Renal pelvis (tissue), 4 donors: Measurements from ENCODE around the gene PRIMA1. TPM values are rescaled to one million over a fixed set of nuclear protein-coding genes. Genes with fewer than 3 reads are reported as not detected.

Source experiments
- DNase-seq: peaks from one replicate; pipeline ENCODE4 v3.0.0-alpha.2; 2013
- polyA plus RNA-seq, 3 donors: library from polyadenylated mRNA; unstranded; fragments of 120-200 nt; gene quantifications; one replicate each; pipeline ENCODE4 v1.2.1, GENCODE V29; 2013; ENCODE audit not compliant: insufficient read length in 3 of 3

Gene PRIMA1
- polyA plus RNA-seq, 3 donors, result 1.4 to 1.6 (median 1.5) TPM

- DNase-seq, result no peak
Observed at GRCh38 chr14:93797536-93797935, 9.3 kb upstream of the PRIMA1 start.

- DNase-seq, result no peak
Observed at GRCh38 chr14:93797071-93797470, 8.8 kb upstream of the PRIMA1 start.

- no peak for DNase-seq
Observed at GRCh38 chr14:93794756-93795155, 6.5 kb upstream of the PRIMA1 start.

GRCh38 chr14:93793555-93794324 lies 5.5 kb upstream of the PRIMA1 start:
- no peak for DNase-seq

GRCh38 chr14:93792391-93792790 lies 4.1 kb upstream of the PRIMA1 start:
- no peak for DNase-seq

- no peak for DNase-seq
Observed at GRCh38 chr14:93790966-93791365, 2.7 kb upstream of the PRIMA1 start.

GRCh38 chr14:93789228-93790130 lies 1.2 kb upstream of the PRIMA1 start:
- no peak for DNase-seq

- DNase-seq, result no peak
Observed at GRCh38 chr14:93788543-93789227, 400 bp upstream of the PRIMA1 start.

GRCh38 chr14:93787465-93788292 lies 606 bp downstream of the PRIMA1 start:
- no peak for DNase-seq

GRCh38 chr14:93785423-93785822 lies 2.9 kb downstream of the PRIMA1 start:
- DNase-seq, result no peak

GRCh38 chr14:93784878-93785277 lies 3.4 kb downstream of the PRIMA1 start:
- DNase-seq, result no peak

- no peak for DNase-seq
Observed at GRCh38 chr14:93780813-93781400, 7.4 kb downstream of the PRIMA1 start.

- DNase-seq, result no peak
Observed at GRCh38 chr14:93778856-93779629, 9.2 kb downstream of the PRIMA1 start.

- DNase-seq, result no peak
Observed at GRCh38 chr14:93778453-93778852, 9.8 kb downstream of the PRIMA1 start.

GRCh38 chr14:93775744-93776143 lies 12.5 kb downstream of the PRIMA1 start:
- no peak for DNase-seq

GRCh38 chr14:93775158-93775557 lies 13.1 kb downstream of the PRIMA1 start:
- DNase-seq, result no peak

- no peak for DNase-seq
Observed at GRCh38 chr14:93772263-93772662, 16.0 kb downstream of the PRIMA1 start.

GRCh38 chr14:93765970-93766369 lies 22.3 kb downstream of the PRIMA1 start:
- DNase-seq, result no peak

GRCh38 chr14:93765155-93765554 lies 23.1 kb downstream of the PRIMA1 start:
- no peak for DNase-seq

- no peak for DNase-seq
Observed at GRCh38 chr14:93764211-93764659, 24.1 kb downstream of the PRIMA1 start.
